ENCODE measurements around the gene EFS. TPM values are rescaled to one million over a fixed set of nuclear protein-coding genes. Genes with fewer than 3 reads are reported as not detected.
A peak's percentile ranks its signal among the peaks of the same experiment; 100 is the strongest.

The EFS gene
- total RNA-seq, 1 donor from 2014 or later, result 69.6 TPM

- peaks cover 21% of the 10 kb centered on the region for H3K4me1 Mint-ChIP-seq (ENCODE audit: low read depth)
- no peaks in the 10 kb centered on the region for H3K27me3 Mint-ChIP-seq
- H3K36me3 Mint-ChIP-seq (ENCODE audit: insufficient read depth), result peaks cover 4% of the 10 kb centered on the region
- H3K4me3 Mint-ChIP-seq (ENCODE audit: low read depth), result peak overlapping the region; percentile 37
- no peak for DNase-seq (ENCODE audit: low spot score, unreplicated experiment)
- no peak overlapping the region for H3K27ac Mint-ChIP-seq
- H3K9me3 Mint-ChIP-seq (ENCODE audit: low read depth), result no peaks in the 10 kb centered on the region
- no peak for TF ChIP-seq CTCF (IDR thresholded peaks at IDR 0.05; ENCODE audit: unreplicated experiment)
Observed at GRCh38 chr14:23308721-23309445, 56.1 kb downstream of the EFS start.

- peaks cover 21% of the 10 kb centered on the region for H3K4me1 Mint-ChIP-seq (ENCODE audit: low read depth)
- no peaks in the 10 kb centered on the region for H3K27me3 Mint-ChIP-seq
- DNase-seq (ENCODE audit: low spot score, unreplicated experiment), result no peak
- peak overlapping the region; percentile 94 for H3K4me3 Mint-ChIP-seq (ENCODE audit: low read depth)
- no peaks in the 10 kb centered on the region for H3K9me3 Mint-ChIP-seq (ENCODE audit: low read depth)
- peak overlapping the region; percentile 98 for H3K27ac Mint-ChIP-seq
- peaks cover 4% of the 10 kb centered on the region for H3K36me3 Mint-ChIP-seq (ENCODE audit: insufficient read depth)
- no peak for TF ChIP-seq CTCF (IDR thresholded peaks at IDR 0.05; ENCODE audit: unreplicated experiment)
Observed at GRCh38 chr14:23307687-23308644, 57.0 kb downstream of the EFS start.

GRCh38 chr14:23307146-23307530 is 57.8 kb downstream of the EFS start:
- Mint-ChIP-seq H3K9me3 (ENCODE audit: low read depth) (no peaks in the 10 kb centered on the region), H3K4me3 (ENCODE audit: low read depth) (peak overlapping the region; percentile 94)

GRCh38 chr14:23306412-23307145 is 58.4 kb downstream of the EFS start, which contains the start of gene BCL2L2:
Gene BCL2L2 (plus strand): TSS chr14:23306833. CDS start chr14:23307768, 935 bp downstream.
- Mint-ChIP-seq H3K36me3 (ENCODE audit: insufficient read depth) (no peaks in the 10 kb centered on the region), H3K9me3 (ENCODE audit: low read depth) (no peaks in the 10 kb centered on the region), H3K27ac (peak within 1 kb of the TSS; percentile 98), H3K27me3 (no peaks in the 10 kb centered on the region), H3K4me1 (ENCODE audit: low read depth) (peaks cover 23% of the 10 kb centered on the region), H3K4me3 (ENCODE audit: low read depth) (peak within 1 kb of the TSS; percentile 94)
- peak; percentile 80 for DNase-seq (ENCODE audit: low spot score, unreplicated experiment)
- no peak for TF ChIP-seq CTCF (IDR thresholded peaks at IDR 0.05; ENCODE audit: unreplicated experiment)

More at GRCh38 chr14:23307146-23307530, 57.8 kb downstream of the EFS start:
- Mint-ChIP-seq H3K27me3 (no peaks in the 10 kb centered on the region), H3K27ac (peak overlapping the region; percentile 98), H3K36me3 (ENCODE audit: insufficient read depth) (no peaks in the 10 kb centered on the region), H3K4me1 (ENCODE audit: low read depth) (peaks cover 23% of the 10 kb centered on the region)
- no peak for DNase-seq (ENCODE audit: low spot score, unreplicated experiment)
- TF ChIP-seq CTCF (IDR thresholded peaks at IDR 0.05; ENCODE audit: unreplicated experiment), result no peak

Small RNA genes within 50 kb of the gene (microRNA-seq; reads per million reads assigned to microRNA genes)
- gene MIR208A (ENCODE audit: borderline number of aligned reads, unreplicated experiment), result 1.8 reads per million

Other genes with a start within 250 kb of the EFS start
- not detected in 2 replicates for gene CEBPE, start 245.9 kb downstream of the EFS start, total RNA-seq
- gene SLC7A8, start 181.5 kb downstream of the EFS start, total RNA-seq, result 28.3 and 30.9 TPM in 2 replicates
- gene RNF212B, start 127.2 kb downstream of the EFS start, total RNA-seq, result not detected in 2 replicates
- gene HOMEZ, start 79.0 kb downstream of the EFS start, total RNA-seq, result 21.1 and 22.5 TPM in 2 replicates
- gene PPP1R3E, start 62.3 kb downstream of the EFS start, total RNA-seq, result 8.4 and 8.9 TPM in 2 replicates
- gene BCL2L2, start 58.3 kb downstream of the EFS start, total RNA-seq, result 23.7 and 24.3 TPM in 2 replicates
- 318 and 338 TPM in 2 replicates for gene PABPN1, start 43.7 kb downstream of the EFS start, total RNA-seq
- gene SLC22A17, start 12.3 kb downstream of the EFS start, total RNA-seq, result 26.2 and 29.3 TPM in 2 replicates
- not detected in 2 replicates for gene IL25, start 7.6 kb upstream of the EFS start, total RNA-seq
- gene CMTM5, start 11.9 kb upstream of the EFS start, total RNA-seq, result not detected in 2 replicates
- gene MYH6, start 43.1 kb upstream of the EFS start, total RNA-seq, result 0.04 and 0.07 TPM in 2 replicates
- gene MYH7, start 70.5 kb upstream of the EFS start, total RNA-seq, result not detected in 2 replicates
- 45.6 and 48.6 TPM in 2 replicates for gene NGDN, start 104.5 kb upstream of the EFS start, total RNA-seq
- 13.6 and 16.4 TPM in 2 replicates for gene ZFHX2, start 186.6 kb upstream of the EFS start, total RNA-seq
- gene THTPA, start 191.1 kb upstream of the EFS start, total RNA-seq, result 17.3 and 20.6 TPM in 2 replicates
- gene AP1G2, start 202.6 kb upstream of the EFS start, total RNA-seq, result 262 and 268 TPM in 2 replicates
- not detected in 2 replicates for gene JPH4, start 213.6 kb upstream of the EFS start, total RNA-seq